Chondrocyte (in vitro differentiated cells): ENCODE results near the gene SLC6A12. TPM values are rescaled to one million over a fixed set of nuclear protein-coding genes. Genes with fewer than 3 reads are reported as not detected.

ENCODE experiments used
- DNase-seq: peaks from one replicate; pipeline ENCODE4 v3.0.0; 2021; ENCODE audit warnings: mixed read lengths, low spot score
- H3K27ac Mint-ChIP-seq: one replicate; pipeline ENCODE4 v1.8.0; 2021; ENCODE audit warnings: mild to moderate bottlenecking, moderate library complexity, mixed read lengths; ENCODE audit not compliant: unreplicated experiment
- H3K27me3 Mint-ChIP-seq: 2 replicates; pipeline ENCODE4 v1.8.0; 2021; ENCODE audit warnings: low read depth, mixed read lengths
- H3K36me3 Mint-ChIP-seq: 2 replicates; pipeline ENCODE4 v1.8.0; 2021; ENCODE audit warnings: low read depth, mixed read lengths
- H3K4me1 Mint-ChIP-seq: 2 replicates; pipeline ENCODE4 v1.8.0; 2021; ENCODE audit warnings: low read depth, mild to moderate bottlenecking, mixed read lengths
- H3K4me3 Mint-ChIP-seq: one replicate; pipeline ENCODE4 v1.8.0; 2021; ENCODE audit warnings: mild to moderate bottlenecking, moderate library complexity, mixed read lengths; ENCODE audit not compliant: unreplicated experiment
- H3K9me3 Mint-ChIP-seq: 2 replicates; pipeline ENCODE4 v1.8.0; 2021; ENCODE audit warnings: low read depth, mixed read lengths
- CTCF ChIP-seq: fragments of 200-600 bp; sonication (generic); IDR thresholded peaks from 2 replicates; pipeline ENCODE4 v1.5.0; 2021; ENCODE audit warnings: antibody characterized with exemption, mild to moderate bottlenecking, moderate library complexity
- total RNA-seq: library from RNA; stranded (reverse); gene quantifications from 3 replicates; pipeline ENCODE4 v1.2.1, GENCODE V29; 2021

The SLC6A12 gene
- total RNA-seq, 1 donor from 2014 or later: 0.42 TPM

DNA sequence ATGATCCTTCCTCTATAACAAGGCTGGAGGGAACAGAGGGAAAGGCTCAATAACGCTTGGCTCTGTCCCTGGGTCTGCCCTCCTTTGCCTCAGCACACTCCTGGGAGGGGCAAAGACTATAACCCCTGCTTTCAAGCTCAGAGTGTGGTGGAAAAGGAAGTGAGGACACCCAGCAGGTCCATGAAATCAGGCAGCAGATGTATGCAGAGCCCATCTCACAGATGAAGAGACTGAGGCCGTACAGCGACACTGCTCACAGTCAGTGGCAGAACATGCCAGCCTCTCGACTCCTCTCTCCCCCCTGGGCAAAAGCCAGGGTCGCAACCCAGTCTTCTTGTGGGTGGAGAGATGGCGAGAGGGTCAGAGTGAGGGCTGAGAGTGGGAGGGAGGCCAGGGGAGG lies 39.8 kb downstream of the SLC6A12 start:
- DNase-seq: no peak
- H3K4me1 Mint-ChIP-seq: peaks cover 55% of the 10 kb centered on the region
- no peaks in the 10 kb centered on the region for H3K9me3 Mint-ChIP-seq
- TF ChIP-seq CTCF: no peak
- no peak overlapping the region for H3K27ac Mint-ChIP-seq
- H3K27me3 Mint-ChIP-seq: no peaks in the 10 kb centered on the region
- H3K4me3 Mint-ChIP-seq: no peak overlapping the region
- no peaks in the 10 kb centered on the region for H3K36me3 Mint-ChIP-seq

DNA sequence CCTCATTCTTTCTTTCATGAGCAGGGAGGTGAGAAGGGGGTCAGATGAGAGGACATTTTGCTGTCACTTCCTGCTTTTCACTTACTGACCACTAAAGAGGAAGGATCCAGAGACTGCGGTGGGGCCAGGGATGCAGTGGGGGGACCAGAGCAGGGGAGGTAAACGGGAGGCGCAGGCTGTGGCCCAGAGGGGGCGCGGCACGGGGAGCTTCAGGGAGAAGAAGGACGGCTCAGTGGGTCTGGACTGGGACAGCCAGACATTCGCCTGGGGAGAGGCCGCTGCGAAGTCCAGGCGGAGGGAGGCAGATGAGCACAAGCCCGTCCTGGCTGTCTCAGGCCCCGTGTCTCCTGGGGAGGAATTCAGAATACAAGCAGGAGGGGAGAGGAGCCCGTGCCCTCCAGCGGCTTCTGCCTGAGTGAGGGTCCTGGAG lies 41.2 kb downstream of the SLC6A12 start:
- H3K4me1 Mint-ChIP-seq: peaks cover 53% of the 10 kb centered on the region
- no peaks in the 10 kb centered on the region for H3K27me3 Mint-ChIP-seq
- no peaks in the 10 kb centered on the region for H3K9me3 Mint-ChIP-seq
- no peak for TF ChIP-seq CTCF
- no peaks in the 10 kb centered on the region for H3K36me3 Mint-ChIP-seq
- no peak overlapping the region for H3K4me3 Mint-ChIP-seq
- H3K27ac Mint-ChIP-seq: peak overlapping the region; percentile 22
- no peak for DNase-seq

- Mint-ChIP-seq H3K9me3 (no peaks in the 10 kb centered on the region), H3K27ac (peak overlapping the region; percentile 22), H3K4me3 (no peak overlapping the region), H3K36me3 (no peaks in the 10 kb centered on the region), H3K4me1 (peaks cover 48% of the 10 kb centered on the region), H3K27me3 (no peaks in the 10 kb centered on the region)
- TF ChIP-seq CTCF: no peak
- no peak for DNase-seq
Observed at GRCh38 chr12:171743-172676, 41.9 kb downstream of the SLC6A12 start.

DNA sequence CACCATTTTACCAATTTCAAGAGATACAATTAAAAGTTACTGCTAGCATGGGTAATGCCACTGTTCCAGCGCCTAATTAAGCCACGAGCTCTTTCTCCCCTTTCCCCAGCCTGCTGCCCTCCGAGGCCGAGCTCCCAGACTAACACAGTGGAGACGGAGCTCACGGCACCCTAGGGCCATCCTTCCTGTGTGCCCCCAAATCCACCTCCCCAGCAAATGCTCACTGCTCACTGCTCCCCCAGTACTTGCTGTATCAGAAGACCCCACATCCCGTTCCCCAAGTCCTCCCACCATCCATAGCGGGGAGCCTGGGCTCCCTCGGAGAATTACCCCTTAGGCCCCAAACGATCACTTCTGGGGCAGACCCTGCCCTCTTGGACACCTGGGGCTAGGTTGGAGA lies 42.7 kb downstream of the SLC6A12 start:
- TF ChIP-seq CTCF: no peak
- no peak overlapping the region for H3K27ac Mint-ChIP-seq
- H3K27me3 Mint-ChIP-seq: peaks cover 3% of the 10 kb centered on the region
- H3K9me3 Mint-ChIP-seq: no peaks in the 10 kb centered on the region
- H3K4me1 Mint-ChIP-seq: peaks cover 41% of the 10 kb centered on the region
- no peaks in the 10 kb centered on the region for H3K36me3 Mint-ChIP-seq
- H3K4me3 Mint-ChIP-seq: no peak overlapping the region
- no peak for DNase-seq

DNA sequence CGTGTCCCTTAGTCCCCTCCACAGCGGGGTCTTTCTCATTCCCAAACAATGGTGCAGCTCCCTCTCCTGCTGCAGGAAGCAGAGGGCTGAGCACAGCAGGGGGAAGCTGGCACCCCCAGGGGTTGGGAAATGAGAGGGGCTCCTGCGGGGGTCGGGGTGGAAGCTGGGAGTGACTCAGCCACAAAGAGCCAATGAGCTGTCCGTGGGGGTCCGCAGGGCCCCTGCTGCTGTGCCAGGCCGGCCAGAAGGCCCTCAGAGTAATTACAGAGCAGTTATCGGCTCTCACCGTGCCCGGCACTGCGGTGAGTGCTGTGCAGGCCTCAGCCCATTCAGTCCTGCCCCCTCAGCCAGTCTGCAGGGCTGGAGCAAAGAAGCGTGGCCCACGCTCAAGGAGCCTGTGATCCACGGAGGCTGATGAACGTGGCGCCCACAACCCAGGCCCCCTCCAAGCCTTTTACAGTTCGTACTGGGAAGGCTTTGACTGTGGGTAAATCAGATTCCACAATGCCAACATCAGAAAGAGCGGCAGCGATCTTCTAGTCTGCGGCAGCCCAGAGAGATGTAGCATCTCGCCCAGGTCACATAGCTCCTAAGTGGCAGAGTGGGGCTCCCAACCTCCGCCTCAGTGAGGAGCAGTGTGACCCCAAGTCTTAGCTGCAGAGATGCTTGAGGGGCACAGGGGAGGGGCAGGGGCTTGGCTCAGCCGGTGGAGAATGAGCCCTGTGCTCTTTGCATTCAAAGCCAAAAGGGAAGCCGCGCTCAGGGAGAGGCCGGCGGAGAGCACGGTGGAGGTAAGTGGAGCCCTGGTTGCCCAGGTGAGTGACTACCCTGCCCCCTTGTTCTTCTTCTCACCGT lies 43.4 kb downstream of the SLC6A12 start:
- DNase-seq: no peak
- no peaks in the 10 kb centered on the region for H3K36me3 Mint-ChIP-seq

More for the DNA sequence above, 43.4 kb downstream of the SLC6A12 start:
- Mint-ChIP-seq H3K4me1 (peaks cover 36% of the 10 kb centered on the region), H3K4me3 (no peak overlapping the region), H3K9me3 (no peaks in the 10 kb centered on the region), H3K27me3 (peaks cover 5% of the 10 kb centered on the region), H3K27ac (no peak overlapping the region)
- TF ChIP-seq CTCF: no peak
